GM19452 (cell line): ENCODE measurements around the gene NKD2.

Source experiments
- ATAC-seq: cut with Tn5 transposase; IDR thresholded peaks from one replicate; pipeline ENCODE4 v1.9.1; 2021; ENCODE audit not compliant: unreplicated experiment

NKD2 gene

DNA sequence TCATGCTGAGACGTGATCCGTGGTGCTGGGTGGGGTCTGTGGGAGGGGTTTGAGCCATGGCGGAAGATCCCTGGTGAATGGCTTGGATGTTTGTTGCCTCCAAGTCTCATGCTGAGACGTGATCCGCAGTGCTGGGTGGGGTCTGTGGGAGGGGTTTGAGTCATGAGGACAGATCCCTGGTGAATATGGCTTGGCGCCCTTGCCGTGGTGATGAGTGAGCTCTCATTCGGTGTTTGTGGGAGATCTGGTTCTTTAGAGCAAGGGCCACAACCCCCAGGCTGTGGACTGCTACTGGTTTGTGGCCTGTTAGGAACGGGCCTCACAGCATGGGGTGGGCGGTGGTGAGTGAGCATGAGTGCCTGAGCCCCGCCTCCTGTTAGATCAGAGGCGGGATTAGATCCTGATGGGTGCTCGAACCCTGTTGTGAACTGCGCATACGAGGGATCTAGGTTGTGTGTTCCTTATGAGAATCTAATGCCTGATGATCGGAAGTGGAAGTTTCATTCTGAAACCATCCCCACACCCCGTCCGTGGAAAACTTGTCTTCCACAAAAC lies 31.2 kb downstream of the NKD2 start:
- ATAC-seq = no peak

DNA sequence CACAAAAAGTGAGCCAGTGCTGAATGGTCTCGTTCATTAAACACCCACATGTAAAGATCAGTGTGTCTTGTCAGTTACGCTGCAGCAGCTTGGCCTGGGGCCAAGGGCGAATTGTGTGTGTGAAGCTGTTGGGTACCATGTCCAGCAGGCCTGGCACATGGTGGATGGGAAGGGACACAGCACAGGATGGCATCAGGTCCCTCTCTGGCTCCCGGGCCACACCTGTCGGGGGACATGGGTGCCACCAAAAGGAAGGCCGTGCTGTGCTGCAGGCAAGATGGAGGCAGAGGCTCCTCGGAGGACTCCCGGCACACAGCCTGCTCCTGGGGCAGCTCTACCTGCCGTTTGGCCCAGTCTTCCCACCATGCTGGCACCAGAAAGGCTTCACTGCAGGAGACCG lies 32.0 kb downstream of the NKD2 start:
- ATAC-seq = no peak

GRCh38 chr5:1041225-1042143 lies 32.9 kb downstream of the NKD2 start:
- ATAC-seq = no peak

DNA sequence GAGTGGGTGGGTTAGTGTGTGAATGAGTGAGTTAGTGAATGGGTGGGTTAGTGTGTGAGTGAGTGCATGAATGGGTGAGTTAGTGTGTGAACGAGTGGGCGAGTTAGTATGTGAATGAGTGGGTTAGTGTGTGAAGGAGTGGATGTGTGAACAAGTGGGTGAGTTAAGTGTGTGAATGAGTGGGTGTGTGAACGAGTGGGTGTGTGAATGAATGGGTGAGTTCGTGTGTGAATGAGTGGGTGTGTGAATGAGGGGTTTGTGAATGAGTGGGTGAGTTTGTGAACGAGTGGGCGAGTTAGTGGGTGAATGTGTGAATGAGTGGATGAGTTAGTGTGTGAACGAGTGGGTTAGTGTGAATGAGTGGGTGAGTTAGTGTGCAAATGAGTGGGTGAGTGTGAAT lies 34.0 kb downstream of the NKD2 start:
- no peak for ATAC-seq

GRCh38 chr5:1043327-1043726 lies 34.7 kb downstream of the NKD2 start:
- ATAC-seq = no peak

- no peak for ATAC-seq
Observed at GRCh38 chr5:1044117-1044516, 35.5 kb downstream of the NKD2 start.

DNA sequence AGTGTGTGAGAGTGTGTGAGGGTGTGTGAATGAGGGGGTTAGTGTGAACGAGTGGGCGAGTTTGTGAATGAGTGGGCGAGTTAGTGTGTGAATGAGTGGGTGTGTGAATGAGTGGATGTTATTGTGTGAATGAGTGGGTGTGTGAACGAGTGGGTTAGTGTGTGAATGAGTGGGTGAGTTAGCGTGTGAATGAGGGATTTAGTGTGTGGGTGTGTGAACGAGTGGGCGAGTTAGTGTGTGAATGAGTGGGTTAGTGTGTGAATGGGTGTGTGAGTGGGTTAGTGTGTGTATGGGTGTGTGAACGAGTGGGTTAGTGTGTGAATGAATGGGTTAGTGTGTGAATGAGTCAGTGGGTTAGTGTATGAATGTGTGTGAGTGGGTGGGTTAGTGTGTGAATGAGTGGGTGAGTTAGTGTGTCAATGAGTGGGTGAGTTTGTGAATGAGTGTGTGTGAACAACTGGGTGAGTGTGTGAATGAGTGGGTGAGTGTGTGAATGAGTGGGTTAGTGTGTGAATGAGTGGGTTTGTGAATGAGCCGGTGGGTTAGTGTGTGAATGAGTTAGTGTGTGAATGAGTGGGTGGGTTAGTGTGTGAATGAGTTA lies 37.5 kb downstream of the NKD2 start:
- ATAC-seq = no peak

GRCh38 chr5:1047332-1047965 lies 38.8 kb downstream of the NKD2 start:
- ATAC-seq = no peak

- no peak for ATAC-seq
Observed at GRCh38 chr5:1048162-1048721, 39.6 kb downstream of the NKD2 start.

GRCh38 chr5:1048861-1049838 lies 40.5 kb downstream of the NKD2 start:
- no peak for ATAC-seq

DNA sequence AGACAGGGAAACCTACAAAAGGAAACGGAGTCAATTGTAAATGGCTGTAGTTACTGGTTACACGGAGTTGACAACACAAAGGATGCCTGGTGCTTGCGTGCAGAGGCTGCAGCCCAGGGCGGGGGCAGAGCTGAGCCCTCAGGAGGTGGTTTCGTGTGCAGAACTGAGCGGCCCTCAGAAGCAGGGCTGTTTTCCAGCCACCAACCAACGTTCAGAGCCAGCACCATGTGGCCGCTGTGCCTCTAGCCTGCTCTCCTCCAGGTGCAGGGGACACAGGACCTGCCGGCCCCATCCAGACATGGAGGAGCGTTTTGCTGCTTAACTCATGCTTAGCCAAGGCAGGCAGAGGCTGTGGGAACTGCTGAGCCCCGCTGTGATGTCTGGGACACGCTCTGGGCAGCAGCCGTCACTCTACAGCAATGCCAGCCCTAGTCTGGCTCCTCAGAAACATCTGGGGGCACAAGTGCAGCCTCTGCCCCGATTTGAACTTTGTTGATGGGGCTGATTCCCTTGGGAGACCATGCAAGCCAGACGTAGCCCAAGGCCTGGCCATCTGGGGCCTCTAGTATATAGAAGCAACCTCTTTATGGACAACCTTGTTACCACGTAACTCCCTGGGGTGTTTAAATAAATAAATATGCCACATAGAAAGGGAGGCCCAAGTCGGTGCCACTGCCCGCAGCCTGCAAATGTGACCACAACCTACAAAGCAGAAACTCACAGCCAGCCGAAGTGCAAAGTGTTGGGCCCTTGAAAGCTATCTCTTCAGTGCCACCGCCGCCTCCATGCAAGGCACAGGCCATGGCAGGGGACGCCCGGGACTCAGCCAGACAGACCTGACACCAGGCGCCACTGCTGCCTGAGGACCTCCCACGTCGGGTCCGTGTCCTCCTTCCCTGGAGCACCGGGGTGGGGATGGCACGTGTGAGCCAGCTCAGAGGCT lies 42.1 kb downstream of the NKD2 start:
- ATAC-seq = no peak

DNA sequence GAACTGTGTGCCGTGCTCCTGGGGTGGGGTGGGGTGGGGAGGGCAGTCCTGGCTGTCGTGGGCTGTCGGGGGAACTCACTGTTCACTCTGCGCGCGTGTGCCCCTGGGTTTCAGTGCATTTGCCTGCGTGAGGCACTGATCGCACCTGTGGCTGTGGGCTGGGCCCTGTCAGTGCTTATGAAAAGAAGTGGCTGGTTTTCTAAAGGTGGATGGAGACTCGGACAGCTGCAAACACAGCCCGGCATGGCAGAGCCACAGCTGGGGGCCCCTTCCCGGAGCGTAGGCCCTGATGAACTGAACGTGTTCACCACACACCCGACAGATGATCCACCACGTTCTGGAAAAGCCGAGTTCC lies 42.7 kb downstream of the NKD2 start:
- no peak for ATAC-seq

DNA sequence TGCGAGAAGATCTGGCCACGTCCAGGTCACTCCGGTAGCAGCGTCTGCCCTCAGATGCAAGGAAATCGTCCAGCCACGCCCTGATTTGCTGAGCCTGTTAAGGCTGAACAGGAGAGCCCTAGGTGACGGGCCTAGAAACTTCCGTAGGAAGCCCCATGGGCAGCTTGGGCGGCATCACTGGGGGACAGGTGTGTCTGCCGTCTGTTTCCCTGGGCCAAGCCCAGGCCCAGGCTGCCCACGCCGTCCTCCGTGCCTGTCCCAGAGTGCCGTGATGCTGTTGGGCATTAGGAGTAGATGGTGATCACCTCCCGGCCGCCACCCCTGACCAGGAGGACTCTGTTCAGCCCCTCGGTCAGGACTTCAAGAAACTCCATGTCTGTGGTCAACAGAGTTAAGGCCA lies 43.5 kb downstream of the NKD2 start:
- ATAC-seq = no peak

- no peak for ATAC-seq
Observed at GRCh38 chr5:1052641-1053390, 44.2 kb downstream of the NKD2 start.

DNA sequence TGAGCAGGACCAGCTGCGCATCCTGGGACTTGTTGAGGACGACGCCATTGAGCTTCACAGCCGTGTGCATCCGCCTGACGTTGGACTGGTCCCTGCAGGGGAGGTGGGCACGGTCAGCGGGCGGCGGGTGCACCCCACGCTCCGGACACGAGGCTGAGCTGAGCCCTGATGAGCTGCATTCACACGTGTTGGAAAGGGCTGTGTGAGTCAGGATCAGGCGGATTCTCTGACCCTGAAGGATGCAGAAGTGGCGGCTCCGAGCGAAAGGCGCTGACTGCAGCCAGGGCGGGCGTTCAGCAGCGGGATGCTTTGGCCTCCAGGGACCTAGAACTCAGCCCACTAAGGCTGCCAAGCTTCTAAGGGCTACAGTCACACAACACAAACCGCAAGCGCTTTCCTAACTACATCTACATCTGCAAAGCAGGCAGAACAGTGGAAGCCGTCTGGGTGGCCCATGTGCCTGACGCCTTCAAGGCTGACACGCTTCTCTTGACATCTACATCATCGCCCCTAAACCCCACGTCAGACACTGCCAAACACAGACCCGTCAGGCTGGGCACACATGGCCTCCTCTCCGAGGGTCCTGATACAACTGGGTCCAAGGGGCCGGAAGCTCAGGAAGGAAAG lies 44.9 kb downstream of the NKD2 start:
- no peak for ATAC-seq

DNA sequence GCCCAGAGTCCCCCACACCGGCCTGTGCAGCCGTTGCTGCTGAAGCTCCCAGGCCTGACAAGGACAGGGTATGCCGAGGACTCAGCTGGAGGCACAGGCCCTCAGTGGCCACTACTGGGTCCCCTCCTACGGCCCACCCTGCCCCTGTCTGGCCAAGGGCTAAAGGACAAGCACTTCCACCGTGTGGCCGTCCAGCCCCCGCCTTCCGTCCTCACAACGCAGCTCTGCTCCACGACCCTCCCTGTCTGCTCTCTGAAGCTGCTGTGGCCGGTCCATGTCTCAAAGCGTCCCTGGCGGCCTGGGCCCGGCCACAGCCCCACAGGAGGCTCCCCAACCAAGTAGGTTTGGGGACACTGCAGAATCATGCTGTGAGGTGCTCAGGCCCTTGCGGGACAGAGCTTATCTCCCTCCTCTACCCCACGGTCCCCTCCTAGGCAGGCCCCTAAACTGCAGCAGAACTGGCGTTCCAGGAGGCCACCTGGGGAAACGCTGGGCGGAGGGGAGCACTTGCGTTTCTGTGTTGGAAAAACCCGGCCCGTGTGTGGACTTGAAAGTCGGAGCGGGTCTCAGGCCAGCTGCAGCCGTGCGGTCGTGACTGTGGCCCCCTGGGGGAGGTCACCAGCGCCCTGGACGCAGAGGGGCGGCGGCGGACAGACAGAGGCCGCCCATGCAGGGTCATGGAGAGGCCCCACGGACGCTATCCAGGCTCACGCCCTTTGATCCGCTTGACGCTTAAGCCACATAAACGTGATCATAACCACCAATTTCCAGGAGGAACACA lies 45.6 kb downstream of the NKD2 start:
- ATAC-seq = no peak
